CD4-positive, alpha-beta T cell treated with Interleukin-4 for 1 hour (primary cell): Measurements from ENCODE around the gene NSFL1C.
"Not testable (repeated sequence)": the region's sequence is repeated elsewhere in the genome, so short reads cannot be mapped to it uniquely, and the experiment has no call there.

Experiments
- DNase-seq, 2 donors: peaks; one replicate each; pipeline ENCODE4 v3.0.0-alpha.2; 2020 to 2022

NSFL1C gene

GRCh38 chr20:1466211-1467081, at the start of gene NSFL1C:
TSS of gene NSFL1C (minus strand) at chr20:1466849. CDS start at chr20:1466824, 25 bp downstream.
- DNase-seq: peak; percentile 95 to 97

- no peak for DNase-seq
Measured at GRCh38 chr20:1513801-1514200, 47.2 kb upstream of the NSFL1C start.

GRCh38 chr20:1509237-1509636, 42.6 kb upstream of the NSFL1C start:
- peak; percentile 37 for DNase-seq

- no peak for DNase-seq
Measured at GRCh38 chr20:1508574-1508973, 41.9 kb upstream of the NSFL1C start.

- DNase-seq: no peak
Measured at GRCh38 chr20:1507276-1507675, 40.6 kb upstream of the NSFL1C start.

GRCh38 chr20:1505871-1506270, 39.2 kb upstream of the NSFL1C start:
- DNase-seq: no peak

- no peak for DNase-seq
Measured at GRCh38 chr20:1505361-1505760, 38.7 kb upstream of the NSFL1C start.

- peak; percentile 87 to 88 for DNase-seq
Measured at GRCh38 chr20:1503564-1504227, 37.0 kb upstream of the NSFL1C start.

GRCh38 chr20:1500496-1500895, 33.8 kb upstream of the NSFL1C start:
- no peak for DNase-seq

- DNase-seq: no peak
Measured at GRCh38 chr20:1499528-1500420, 33.1 kb upstream of the NSFL1C start.

- not testable (repeated sequence) for DNase-seq
Measured at GRCh38 chr20:1497371-1497770, 30.7 kb upstream of the NSFL1C start.

- no peak for DNase-seq
Measured at GRCh38 chr20:1496930-1497329, 30.3 kb upstream of the NSFL1C start.

- DNase-seq: no peak
Measured at GRCh38 chr20:1494436-1494835, 27.8 kb upstream of the NSFL1C start.

- DNase-seq: no peak
Measured at GRCh38 chr20:1493536-1493935, 26.9 kb upstream of the NSFL1C start.

- no peak for DNase-seq
Measured at GRCh38 chr20:1491860-1492642, 25.4 kb upstream of the NSFL1C start.

- DNase-seq: peak in 1 of 2 donors; percentile 49
Measured at GRCh38 chr20:1491281-1491840, 24.7 kb upstream of the NSFL1C start, which contains the start of gene SIRPB2. TSS of gene SIRPB2 (minus strand) at chr20:1491420. CDS start at chr20:1491359, 61 bp downstream.

- no peak for DNase-seq
Measured at GRCh38 chr20:1490643-1491195, 24.1 kb upstream of the NSFL1C start.

- peak; percentile 8 to 33 for DNase-seq
Measured at GRCh38 chr20:1489764-1490436, 23.3 kb upstream of the NSFL1C start.

- no peak for DNase-seq
Measured at GRCh38 chr20:1489325-1489724, 22.7 kb upstream of the NSFL1C start.

GRCh38 chr20:1486566-1486965, 19.9 kb upstream of the NSFL1C start:
- DNase-seq: no peak
